NCI-H2196 (cell line): ENCODE measurements around the gene CDON.
"Not testable (repeated sequence)": the region's sequence is repeated elsewhere in the genome, so short reads cannot be mapped to it uniquely, and the experiment has no call there.

Experiments used
- DNase-seq: peaks from one replicate; lab custom pipeline; 2025; ENCODE audit not compliant: unreplicated experiment; lab: John Stamatoyannopoulos, UW

The CDON gene

DNA sequence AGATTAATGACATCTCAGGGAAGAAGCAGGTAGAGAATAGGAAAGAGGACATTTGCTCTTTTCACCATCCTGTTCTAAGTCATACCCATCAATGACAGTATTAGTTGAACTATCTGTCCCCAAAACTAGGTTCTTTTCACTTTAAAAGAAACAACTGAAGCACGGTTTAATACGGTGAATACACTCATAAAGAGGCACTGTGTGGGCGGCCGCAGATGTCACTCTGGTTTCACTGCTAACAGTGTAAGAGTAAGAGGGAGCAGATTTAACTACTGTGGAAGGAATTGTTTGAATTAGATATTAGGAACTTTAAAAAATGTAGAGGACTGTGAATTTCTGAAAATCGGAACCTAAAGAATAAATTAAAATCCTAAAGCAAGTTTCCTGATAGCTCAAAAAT is 67.4 kb downstream of the CDON start:
- no peak for DNase-seq

DNA sequence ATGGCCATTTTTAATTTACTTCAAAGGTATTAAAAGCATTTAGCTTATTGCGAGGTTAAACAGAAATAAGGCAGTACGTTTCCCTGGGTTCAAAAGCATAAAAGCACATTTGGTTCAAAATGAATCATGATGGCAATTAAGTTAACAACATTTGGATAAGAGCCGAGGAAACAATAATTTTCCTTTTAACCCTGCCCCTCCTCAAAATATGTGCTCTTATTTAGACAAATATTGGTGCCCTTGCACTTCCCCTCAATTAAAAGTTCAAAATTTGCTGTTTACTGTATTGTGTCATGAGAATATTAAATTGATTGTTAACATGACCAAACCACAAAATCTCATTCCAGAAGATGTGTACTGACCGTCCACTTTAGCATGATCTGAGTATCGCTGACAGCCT is 68.2 kb downstream of the CDON start:
- no peak for DNase-seq

DNA sequence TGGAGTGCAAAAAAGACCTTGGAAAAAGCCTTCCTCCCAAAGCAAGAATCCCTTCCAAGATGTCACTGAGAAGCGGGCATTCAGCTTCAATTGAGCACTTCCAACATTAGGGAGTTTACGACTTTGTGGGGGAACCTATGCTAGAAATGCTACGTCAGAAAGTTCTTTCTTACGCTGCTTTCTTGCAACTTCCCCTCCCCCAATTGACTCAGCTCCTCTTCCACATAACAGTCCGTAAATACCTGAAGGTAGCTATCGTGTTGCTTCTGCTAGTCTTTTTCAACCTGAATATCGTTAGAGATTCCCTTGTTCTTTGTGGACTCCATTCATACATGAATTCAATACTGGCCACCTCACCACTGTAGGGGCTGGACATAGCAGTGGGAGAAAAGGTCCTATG is 69.8 kb downstream of the CDON start:
- no peak for DNase-seq

DNA sequence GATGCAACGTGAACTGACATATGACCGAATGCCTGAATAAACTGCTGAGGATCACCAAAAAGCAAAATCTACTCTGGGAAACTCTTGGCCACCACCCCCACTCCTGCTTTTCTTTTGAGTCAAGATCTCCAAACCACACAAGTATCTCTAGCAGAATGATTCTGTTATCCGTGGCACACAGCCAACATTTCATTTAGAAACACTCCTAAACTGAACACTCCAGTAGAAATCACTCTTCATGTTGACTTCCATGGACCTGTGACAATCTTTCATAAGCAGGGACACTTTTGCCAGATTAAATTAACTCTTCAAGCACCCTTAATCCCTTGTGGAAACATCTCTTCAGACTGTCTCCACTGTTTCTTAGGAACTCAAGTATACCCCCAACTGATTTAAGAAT is 72.4 kb downstream of the CDON start:
- DNase-seq = peak; percentile 50

DNA sequence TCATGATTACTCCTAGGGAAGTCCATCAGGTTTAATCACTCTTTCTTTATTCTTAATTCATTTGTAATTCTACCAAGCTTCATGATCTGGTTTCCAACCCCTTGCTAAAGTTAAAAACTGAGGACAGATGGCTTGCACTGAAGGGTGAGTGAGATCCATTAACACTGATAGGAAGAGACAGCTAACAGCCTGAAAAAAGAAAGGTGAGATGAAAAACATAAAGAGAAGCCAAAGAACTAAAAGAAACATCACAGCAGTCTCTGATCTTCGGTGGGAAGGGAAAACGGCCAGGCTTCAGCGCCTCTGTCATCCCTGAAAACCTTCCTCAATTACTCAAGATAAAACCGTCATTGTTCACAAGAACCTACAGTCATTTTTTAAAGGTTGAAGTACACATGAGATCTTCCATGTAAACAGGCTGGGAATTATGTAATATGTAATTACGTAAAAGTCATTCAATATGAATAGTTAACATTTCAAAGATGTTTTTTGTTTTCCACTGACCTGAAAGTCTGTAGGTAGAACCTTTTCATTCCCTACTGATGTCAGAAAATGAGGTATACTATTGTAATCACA is 75.5 kb downstream of the CDON start:
- DNase-seq = no peak

DNA sequence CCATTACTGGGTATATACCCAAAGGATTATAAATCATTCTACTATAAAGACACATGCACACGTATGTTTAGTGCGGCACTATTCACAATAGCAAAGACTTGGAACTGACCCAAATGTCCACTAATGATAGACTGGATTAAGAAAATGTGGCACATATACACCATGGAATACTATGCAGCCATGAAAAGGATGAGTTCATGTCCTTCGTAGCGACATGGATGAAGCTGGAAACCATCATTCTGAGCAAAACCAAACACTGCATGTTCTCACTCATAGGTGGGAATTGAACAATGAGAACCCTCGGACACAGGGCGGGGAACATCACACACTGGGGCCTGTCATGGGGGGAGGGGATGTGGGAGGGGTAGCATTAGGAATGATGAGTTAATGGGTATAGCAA is 76.7 kb downstream of the CDON start:
- DNase-seq = not testable (repeated sequence)

DNA sequence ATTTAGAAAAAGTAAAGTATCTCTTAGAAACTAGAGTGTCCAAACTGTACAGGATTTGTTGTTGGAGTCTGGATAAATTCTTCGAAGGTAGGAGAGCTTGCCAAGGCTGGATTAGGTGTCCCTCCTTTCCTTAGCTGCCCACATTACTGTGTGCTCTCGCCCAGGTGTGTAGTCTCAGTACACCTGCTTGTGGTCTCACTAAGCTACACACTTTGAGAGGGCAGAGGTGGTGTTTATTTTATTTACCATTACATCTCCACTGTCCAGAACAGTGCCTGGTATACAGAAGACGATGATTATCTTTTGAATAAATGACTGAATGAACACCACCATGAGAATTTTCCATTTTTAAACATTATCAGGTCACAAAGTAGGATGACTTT is 80.3 kb downstream of the CDON start:
- no peak for DNase-seq

DNA sequence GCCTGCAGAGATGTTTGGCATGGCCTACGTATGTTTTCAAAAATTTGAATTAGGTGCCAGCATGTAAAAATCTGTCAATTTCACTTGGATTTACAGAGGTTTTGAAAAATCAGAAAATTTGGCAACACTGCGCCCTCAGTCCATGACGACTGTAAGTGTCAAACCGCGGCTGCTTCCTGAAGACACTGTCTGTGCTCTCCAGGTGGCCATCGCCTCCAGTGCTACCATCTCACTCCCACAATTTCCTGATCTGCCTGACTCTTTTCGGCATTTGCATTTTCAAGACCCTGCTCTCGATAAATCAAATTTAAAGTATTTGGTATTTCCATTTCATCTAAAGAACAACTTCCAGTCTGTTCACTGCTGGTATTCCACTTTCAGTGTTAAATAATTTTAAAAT is 82.2 kb downstream of the CDON start:
- no peak for DNase-seq

DNA sequence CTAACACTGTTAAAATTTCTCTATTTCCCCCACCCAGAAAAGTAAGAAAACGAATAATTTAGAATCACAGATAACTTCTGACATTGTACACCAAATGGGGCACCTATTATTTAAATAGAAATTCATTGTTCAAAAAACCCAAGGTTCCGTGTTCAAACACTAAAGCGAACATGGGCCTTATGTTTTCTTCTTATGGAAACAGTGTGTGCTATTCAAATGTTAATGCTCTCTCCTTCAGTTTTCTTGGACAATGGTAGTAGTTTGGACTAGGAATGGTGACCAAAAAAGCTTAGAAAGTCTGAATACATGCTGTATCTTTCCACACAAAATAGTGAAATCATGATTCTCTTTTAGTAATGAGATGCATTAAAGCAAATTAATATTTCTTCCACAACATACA is 83.2 kb downstream of the CDON start:
- no peak for DNase-seq

DNA sequence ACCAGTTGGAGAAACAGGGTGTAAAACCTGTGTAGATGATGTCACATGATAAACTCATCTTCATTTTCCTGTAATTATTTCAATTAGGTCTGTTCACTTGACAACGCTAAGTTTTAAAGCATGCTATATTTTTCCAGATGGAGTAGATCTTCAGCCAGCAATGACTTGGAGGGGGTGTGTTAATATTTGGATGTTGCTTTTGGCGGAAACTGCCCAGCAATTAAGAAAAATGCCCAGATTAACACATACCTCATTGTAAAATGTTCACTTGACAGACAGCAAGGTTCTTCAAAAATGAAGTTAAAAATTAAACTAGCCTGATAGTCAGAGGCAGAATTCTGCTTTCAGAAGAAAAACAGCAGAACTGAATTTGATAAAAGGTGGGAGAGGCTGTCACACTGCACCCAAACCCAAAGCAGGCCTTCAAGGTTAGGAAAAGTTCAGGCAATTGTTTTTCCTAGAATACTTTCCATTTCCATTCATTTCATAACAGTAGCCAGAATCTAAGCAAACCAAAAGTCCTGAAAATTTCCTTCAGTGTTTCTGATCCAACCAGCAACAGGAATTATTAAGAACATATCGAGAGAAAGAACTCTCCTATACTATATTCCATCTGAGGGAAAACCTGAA is 83.8 kb downstream of the CDON start:
- DNase-seq = no peak

DNA sequence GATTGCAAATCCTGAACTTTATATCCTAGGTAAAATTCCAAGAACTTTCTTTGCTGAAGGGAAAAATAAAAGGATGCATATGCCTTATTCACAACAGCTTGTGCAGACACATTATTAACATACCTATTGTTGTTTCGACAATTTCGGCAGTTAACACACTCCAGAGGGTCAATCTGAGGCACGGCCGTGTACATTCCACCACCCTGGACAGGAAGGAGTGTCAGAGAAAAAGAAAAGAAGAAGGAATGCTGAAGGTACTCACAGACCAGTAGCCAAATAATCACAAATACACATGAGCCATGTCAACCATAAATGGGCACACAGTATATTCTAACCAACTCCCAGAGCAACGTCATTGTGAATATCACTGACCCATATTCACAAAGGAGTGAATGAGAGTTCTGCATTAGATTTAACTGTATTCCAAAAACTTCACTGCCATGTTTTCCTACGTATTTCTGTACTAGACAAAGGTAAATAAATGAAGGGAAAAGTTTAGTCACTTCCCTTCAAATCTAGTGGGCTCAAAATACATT is 84.4 kb downstream of the CDON start:
- DNase-seq = no peak

DNA sequence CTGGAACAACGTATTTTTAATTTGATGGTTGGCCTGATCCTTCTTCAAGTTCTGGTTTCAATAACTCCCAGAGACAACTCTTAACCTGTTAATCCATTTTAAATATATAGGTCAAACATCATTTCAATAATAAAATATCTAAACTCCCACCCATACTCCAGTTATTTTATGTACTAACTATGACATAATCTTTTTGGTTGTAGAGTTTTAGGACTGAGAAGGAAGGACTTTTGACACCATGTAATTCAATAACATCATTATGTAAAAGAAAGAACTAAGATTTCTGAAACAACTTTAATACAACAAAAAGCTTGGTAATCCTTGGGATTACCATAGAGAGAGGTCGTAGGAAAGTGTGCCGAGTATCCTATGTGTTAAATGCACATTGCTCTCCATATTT is 85.3 kb downstream of the CDON start:
- no peak for DNase-seq

DNA sequence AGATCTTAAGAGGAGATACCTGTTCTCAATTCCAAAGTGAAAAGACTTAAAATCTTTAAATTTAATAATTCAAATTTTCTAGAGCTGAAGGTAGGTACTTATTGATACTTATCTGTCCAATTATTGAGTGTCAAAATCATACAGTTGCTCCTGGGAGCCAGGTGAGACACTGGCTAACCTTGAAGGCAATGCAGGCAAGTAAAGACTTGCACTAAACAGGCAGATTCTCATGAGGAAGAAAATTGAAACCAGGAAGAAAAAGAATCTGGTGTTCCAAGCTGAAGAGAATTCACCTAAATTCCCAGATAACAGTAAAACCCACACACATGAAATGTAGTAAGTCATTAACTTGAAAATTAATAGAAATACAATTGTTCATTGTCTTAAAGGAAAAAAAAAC is 86.5 kb downstream of the CDON start:
- no peak for DNase-seq

DNA sequence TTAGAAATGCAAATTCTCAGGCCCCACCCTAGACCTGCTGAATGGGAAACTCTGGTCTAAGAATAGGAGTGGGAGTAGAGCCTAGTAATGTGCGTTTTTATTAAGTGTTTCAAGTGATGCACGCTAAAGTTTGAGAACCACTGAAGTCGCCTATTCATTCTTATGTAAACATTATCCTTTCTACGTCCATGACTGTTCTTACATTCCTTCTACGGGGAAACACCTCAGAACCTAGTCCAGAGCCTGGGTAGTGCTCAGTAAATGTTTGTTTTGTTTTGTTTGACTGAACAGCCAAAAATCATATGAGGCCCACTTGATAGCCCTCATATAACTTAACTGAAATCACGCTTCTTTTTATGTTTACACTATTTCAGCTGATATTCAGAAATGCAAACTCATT is 87.0 kb downstream of the CDON start:
- no peak for DNase-seq

DNA sequence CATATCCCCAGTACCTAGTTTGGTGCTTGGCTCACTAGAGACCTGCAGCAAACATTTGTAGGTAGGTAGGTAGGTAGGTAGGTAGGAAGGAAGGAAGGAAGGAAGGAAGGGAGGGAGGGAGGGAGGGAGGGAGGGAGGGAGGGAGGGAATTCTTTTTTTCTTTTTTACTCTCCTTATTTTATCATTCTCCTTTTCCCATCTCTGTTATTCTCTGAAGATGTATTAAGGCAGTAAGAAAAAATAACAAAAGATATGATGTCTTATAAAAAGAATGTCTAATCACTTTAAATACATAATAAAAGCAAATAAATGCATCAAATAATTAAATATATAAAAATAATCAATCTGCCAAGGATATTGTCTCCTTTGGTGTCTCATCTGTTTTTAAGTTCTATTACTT is 88.4 kb downstream of the CDON start:
- no peak for DNase-seq

DNA sequence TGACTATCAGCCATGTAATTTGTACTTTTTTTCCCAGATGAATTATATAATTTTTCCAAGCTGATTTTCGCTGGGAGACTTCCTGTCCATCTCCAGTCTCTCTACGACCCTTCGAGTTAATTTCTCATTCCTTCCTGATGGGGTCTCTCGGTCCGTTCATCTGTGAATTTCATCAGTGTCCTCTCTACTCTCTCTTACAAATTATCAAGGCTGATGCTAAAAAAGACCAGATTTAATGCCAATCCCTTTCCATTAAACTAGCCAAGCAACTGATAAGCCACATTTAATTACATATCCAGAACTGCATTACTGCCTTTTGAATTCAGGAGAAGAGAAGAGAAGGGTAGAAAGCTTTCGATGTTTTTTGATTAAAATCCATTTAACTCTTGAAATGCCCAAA is 91.0 kb downstream of the CDON start:
- no peak for DNase-seq

DNA sequence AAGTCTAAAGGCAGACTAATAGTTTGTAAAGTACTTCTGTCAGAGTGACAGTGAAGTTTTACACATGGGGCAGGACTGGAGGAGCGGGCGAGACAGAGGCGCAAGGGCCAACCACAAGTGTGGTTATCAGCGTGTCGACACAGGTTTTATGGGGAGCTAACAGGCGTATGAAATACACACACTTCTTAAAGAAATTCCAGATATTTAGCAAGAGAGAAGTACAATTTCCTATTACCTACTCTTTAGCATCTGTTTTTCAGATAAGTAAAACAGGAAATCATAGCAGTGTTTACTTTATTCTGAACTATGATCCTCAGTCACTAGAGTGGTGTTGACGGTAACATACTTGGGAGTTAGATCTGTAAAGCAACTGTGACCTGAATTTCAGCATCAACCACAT is 94.3 kb downstream of the CDON start:
- DNase-seq = no peak

DNA sequence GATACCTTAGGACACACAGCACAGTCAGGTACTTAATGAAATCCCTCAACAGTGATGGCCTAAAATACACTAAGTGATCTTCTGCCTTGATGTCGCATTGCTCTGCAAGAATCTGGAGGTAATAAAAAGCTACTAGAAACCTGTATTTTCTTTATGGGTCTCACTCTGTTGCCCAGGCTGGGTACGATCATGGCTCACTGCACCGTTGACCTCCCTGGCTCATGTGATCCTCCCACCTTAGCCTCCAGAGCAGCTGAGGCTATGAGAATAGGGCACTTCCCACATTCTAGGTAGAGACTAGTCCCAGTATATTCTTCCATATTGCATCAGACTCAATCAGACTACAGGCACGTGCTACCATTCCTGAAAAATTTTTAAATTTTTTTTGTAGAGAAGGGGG is 95.2 kb downstream of the CDON start:
- no peak for DNase-seq

DNA sequence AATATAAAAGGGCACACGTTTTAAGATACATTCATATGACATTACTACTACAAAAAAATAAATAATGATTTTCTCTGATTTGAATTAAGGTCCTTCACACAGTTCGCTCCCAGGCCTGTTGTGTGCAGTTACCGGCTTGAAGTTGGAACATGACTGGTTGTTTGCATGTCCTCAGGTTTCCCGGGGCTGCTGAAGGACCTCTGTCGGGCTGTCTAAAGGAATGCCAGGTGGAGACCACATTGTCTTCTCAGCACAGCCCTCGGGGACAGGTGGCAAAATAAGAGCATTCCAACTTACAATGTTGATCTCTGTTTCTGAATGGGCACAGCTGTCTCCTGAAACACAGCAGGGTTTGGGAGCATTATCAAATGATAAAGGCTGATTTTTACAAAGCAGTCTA is 101.9 kb downstream of the CDON start:
- no peak for DNase-seq

DNA sequence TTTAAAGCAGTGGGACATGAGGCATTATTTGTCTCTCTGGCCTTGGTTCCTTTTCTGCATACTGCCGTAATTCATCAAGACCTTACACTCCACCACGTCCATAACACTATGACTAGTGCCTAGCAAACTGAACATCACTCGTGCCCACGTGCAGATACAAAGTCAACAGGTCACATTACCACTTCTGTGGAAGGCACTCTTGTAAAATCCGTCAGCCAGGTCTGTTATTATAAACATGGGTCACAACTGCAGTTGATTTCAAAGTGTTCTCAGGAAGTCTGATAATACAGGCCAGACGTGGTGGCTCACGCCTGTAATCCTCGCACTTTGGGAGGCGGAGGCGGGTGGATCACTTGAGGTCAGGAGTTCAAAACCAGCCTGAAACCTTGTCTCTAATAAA is 102.7 kb downstream of the CDON start:
- peak; percentile 50 for DNase-seq

DNA sequence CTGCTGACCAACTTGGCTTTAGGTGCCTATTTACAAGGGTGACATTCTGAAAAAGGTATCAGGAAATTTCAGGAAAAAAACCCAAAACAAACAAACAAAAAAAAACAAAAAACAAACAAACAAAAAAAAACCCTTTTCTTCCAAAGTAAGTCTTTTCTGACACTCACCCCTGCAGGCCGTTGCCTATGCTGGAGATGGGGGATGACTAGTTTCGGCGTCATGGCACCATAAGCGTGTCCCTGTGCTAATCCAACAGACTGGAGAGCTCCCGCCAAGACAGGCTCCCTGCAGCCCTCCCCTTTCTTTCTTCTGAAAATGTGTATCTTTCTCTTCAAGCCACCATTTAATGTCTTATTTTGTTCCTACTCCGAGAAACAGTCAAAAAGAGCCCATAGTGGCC is 103.2 kb downstream of the CDON start:
- no peak for DNase-seq

DNA sequence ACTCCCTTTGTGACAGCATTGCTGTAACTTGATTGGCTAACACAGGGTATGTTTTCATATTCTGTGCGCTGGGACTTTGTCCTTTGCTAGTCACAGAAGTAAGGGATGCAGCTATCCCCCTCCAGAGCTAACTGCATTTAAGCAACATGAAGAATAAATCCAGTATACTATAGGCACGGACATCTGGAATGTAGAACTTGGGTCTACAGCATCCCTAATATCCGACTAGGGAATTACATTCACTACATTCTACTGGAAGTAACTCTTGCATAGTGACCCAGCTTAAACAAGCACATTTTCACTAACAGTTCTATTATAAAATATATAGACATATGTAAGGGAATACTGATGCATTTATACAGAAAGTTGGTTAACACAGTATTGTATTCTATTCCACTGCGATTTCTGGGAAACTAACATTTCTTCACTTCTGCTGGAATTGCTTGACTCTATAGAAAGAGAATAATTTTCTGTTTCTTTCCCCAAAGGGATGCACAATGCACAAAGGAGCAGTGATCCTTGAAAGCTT is 103.7 kb downstream of the CDON start:
- DNase-seq = no peak
